Kidney epithelial cell (primary cell): ENCODE results near the gene KMT2A. TPM values are rescaled to one million over a fixed set of nuclear protein-coding genes. Genes with fewer than 3 reads are reported as not detected.

ENCODE experiments used
- DNase-seq: peaks from one replicate; pipeline ENCODE4 v3.0.0-alpha.2; 2010; ENCODE audit warnings: low read depth
- H3K27me3 ChIP-seq: 2 replicates; pipeline ENCODE4 v1.6.0; 2011; ENCODE audit warnings: low read length; ENCODE audit not compliant: control insufficient read depth, insufficient read depth
- H3K36me3 ChIP-seq: 2 replicates; pipeline ENCODE4 v1.5.1; 2011; ENCODE audit warnings: low read length; ENCODE audit not compliant: control insufficient read depth, insufficient read depth
- H3K4me3 ChIP-seq: 2 replicates; pipeline ENCODE4 v1.5.1; 2011; ENCODE audit warnings: low read depth, mild to moderate bottlenecking, control low read depth, low read length
- total RNA-seq: library from RNA; depleted of rRNA; stranded (reverse); fragments of >200 nt; gene quantifications from 2 replicates; pipeline ENCODE4 v1.2.3, GENCODE V29; 2015
- TF ChIP-seq, protein P1 (sequence below): IDR thresholded peaks from 2 replicates; pipeline ENCODE4 v1.5.1; 2011; ENCODE audit warnings: mild to moderate bottlenecking, moderate library complexity, low read length, control low read depth, inconsistent platforms; ENCODE audit not compliant: insufficient read depth, poor library complexity, severe bottlenecking

Gene KMT2A
- 42.2 and 45.6 TPM in 2 replicates for total RNA-seq

DNA sequence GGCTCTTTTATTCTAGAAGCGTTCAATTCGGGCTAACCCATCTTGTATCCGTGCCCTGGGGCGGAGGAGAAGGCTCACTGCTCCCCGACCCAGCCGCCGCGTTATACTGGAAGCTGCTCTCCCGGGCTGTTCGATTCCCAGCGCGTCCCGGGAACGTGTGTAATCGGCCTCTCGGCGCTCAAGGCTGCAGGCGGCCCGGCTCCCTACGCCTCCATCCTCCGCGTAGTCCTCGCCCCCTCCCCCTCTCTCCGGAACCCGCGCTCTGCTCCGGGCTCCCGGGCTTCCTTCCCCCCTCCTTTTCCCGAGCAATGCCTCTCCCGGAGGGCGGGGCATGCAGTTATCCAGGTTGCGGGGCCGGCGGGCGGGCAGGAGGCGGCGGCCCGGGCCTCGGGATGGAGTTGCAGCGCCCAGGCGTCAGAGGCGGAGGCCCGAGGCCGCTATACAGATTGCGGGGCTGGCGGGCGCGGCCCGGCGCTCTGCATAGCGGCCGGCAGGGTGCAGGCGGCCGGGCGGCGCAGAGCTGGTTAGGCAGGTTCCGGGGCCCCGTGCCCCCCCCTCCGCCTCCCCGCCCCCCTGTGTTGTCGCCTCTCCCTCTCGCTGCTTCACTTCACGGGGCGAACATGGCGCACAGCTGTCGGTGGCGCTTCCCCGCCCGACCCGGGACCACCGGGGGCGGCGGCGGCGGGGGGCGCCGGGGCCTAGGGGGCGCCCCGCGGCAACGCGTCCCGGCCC, at the start of gene KMT2A:
Gene KMT2A, plus strand, starts transcription at position 600 of the 732 bp plus-strand sequence. Its CDS starts 21 bp downstream, at position 621.
- no peaks in the 10 kb centered on the region for H3K36me3 ChIP-seq
- TF ChIP-seq, protein P1, sequence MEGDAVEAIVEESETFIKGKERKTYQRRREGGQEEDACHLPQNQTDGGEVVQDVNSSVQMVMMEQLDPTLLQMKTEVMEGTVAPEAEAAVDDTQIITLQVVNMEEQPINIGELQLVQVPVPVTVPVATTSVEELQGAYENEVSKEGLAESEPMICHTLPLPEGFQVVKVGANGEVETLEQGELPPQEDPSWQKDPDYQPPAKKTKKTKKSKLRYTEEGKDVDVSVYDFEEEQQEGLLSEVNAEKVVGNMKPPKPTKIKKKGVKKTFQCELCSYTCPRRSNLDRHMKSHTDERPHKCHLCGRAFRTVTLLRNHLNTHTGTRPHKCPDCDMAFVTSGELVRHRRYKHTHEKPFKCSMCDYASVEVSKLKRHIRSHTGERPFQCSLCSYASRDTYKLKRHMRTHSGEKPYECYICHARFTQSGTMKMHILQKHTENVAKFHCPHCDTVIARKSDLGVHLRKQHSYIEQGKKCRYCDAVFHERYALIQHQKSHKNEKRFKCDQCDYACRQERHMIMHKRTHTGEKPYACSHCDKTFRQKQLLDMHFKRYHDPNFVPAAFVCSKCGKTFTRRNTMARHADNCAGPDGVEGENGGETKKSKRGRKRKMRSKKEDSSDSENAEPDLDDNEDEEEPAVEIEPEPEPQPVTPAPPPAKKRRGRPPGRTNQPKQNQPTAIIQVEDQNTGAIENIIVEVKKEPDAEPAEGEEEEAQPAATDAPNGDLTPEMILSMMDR: no peak
- H3K4me3 ChIP-seq: peak within 1 kb of the TSS; percentile 95
- DNase-seq: peak; percentile 52
- no peaks in the 10 kb centered on the region for H3K27me3 ChIP-seq

DNA sequence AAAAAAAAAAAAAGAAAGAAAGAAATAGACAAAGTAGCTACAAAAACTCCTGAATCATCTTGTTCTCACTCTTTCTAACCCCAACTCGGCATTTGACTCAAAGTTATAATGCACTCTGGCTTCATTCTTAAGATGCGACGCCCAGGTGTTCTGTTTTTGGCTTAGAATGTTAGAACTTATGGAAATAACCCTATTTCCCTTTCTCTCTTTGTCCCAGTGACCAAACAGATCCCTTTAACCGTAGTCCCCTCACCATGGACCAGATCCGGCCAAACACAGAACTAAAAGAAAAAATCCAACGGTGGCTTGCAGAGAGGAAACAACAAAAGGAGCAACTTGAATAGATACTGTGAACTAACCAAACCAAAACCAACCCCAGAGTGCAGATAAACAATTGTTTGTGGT, 40.2 kb upstream of the KMT2A start:
- DNase-seq: no peak
- H3K36me3 ChIP-seq: no peaks in the 10 kb centered on the region
- no peak overlapping the region for H3K4me3 ChIP-seq
- TF ChIP-seq, protein P1: no peak
- no peaks in the 10 kb centered on the region for H3K27me3 ChIP-seq

DNA sequence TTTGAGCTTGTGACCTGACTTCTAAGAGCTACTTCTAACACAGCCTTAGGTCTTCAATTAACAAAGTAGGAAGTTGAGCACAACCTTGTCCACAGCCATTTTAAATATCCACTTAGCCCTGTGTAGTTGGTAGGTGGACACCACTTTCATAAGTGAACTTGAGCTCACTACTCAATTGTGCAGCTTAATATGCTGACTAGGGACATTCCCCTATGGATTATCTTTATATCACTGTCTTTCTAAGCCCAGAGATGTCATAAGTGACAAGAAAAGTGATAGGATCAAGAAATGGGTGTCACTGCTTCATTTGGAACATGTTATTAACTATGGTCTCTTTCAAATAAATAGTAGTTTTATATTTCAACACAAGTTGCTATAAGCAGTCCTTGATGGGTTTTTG, 38.8 kb upstream of the KMT2A start:
- no peak for DNase-seq
- H3K27me3 ChIP-seq: no peaks in the 10 kb centered on the region
- TF ChIP-seq, protein P1: no peak
- no peak overlapping the region for H3K4me3 ChIP-seq
- H3K36me3 ChIP-seq: no peaks in the 10 kb centered on the region

DNA sequence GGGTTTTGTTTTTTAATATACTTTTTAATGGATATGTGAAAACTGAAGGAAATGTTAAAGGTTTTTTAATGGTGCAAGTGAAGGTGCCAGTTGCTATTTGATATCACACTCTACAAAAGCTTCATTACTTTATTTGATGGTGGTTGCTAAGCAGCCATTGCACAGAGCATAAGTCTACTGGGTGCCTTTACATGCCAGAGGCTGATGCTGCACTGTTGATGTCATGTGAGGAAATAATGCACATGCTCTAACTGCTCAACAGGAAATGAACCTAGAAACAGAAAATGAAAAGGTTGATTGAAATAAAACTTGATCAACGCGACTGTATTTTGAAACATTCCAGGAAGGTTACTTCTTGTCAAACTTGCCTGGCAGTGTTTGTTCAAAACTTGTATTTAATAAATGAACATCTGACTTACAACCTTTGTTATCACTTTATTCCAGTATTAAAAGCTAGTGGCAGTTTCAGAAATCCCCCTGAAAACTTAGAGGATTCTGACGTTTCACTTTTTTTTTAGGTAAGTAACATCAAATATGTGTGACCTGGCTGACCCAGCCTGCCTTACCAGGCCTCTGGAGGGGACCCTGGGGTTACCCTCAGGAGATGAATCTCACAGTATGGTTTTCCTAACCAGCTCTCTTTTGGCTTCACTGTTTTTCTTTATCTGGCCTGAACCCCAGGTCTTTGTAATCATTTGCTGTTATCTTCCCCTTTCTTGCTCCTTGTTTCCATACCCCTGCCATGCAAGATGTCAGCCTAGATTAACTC, 37.3 kb upstream of the KMT2A start:
- H3K27me3 ChIP-seq: no peaks in the 10 kb centered on the region
- DNase-seq: no peak
- H3K36me3 ChIP-seq: no peaks in the 10 kb centered on the region
- H3K4me3 ChIP-seq: no peak overlapping the region
- TF ChIP-seq, protein P1: no peak

DNA sequence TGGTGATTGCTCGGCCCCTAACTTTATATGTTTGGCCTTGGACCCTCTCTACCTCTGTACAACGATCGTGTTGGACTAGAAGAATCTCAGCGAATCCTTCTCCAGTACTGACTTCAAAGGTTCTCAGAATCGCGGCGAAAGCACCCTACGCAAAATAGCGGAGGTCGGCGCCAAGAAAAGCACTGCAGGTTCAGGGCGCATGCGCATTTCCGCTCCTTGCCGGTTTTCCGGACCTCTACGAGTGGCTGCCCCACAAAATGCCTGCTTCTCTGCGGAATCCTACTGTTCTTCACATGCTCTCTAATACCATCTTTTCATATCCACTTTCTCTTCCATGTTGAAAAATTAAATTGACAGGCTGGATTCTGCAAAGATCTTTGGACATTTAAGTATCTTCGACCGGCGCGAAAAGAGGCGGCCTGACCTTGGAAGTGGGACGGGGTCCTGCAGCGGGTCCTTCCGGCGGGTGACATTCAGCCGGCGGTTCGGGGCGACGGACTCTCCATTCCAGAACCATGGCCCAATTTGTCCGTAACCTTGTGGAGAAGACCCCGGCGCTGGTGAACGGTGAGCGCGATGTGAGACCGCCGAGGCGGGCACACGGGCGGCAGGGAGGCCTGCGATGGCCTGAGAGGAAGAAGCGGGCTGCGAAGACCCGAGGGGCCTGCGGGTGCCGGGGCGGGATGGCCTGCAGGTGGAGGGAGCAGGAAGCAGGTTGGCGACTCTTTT, 35.0 kb upstream of the KMT2A start, which contains the start of gene ATP5MG:
Gene ATP5MG, plus strand, starts transcription at position 456 of the 729 bp plus-strand sequence. Its CDS starts 60 bp downstream, at position 516.
- DNase-seq: peak; percentile 56
- Histone ChIP-seq H3K27me3 (no peaks in the 10 kb centered on the region), H3K4me3 (peak within 1 kb of the TSS; percentile 93), H3K36me3 (no peaks in the 10 kb centered on the region)
- TF ChIP-seq, protein P1: peak; percentile 22
